HEK293 (cell line): ENCODE results near the gene EEF1A2.

Source experiments
- CTCF ChIA-PET: fragments of 350-600 bp; formaldehyde crosslinking; extraction: SDS; loops from one replicate; lab custom pipeline; 2021; ENCODE audit warnings: antibody characterized with exemption; lab: Yijun Ruan, JAX
- POLR2A ChIA-PET: fragments of 300-600 bp; formaldehyde crosslinking; extraction: SDS; loops from one replicate; lab custom pipeline; 2020; ENCODE audit warnings: antibody characterized with exemption, inconsistent platforms; lab: Yijun Ruan, JAX
- H3K27ac ChIP-seq: fragments of 200-500 bp; sonication (Bioruptor generic); 2 replicates; pipeline ENCODE4 v1.5.1; 2014; ENCODE audit warnings: low read depth, low read length, control low read depth, inconsistent platforms; ENCODE audit errors: extremely low read depth
- H3K36me3 ChIP-seq, 2 experiments: fragments of 200-500 bp in 1 of 2; sonication (Bioruptor generic) in 1 of 2; 1 replicate in 1 of 2; 2 replicates in 1 of 2; pipeline ENCODE4 v1.5.1; 2014 to 2017; ENCODE audit warnings: inconsistent platforms in 2 of 2, low read length in 2 of 2; ENCODE audit not compliant: control insufficient read depth in 2 of 2, insufficient read depth in 1 of 2
- H3K4me1 ChIP-seq: fragments of 200-500 bp; sonication (Bioruptor generic); 2 replicates; pipeline ENCODE4 v1.5.1; 2014; ENCODE audit warnings: mild to moderate bottlenecking, low read length, inconsistent platforms; ENCODE audit not compliant: control insufficient read depth, insufficient read depth
- H3K4me3 ChIP-seq: 2 replicates; pipeline ENCODE4 v1.5.1; 2011; ENCODE audit warnings: low read depth, mild to moderate bottlenecking, control low read depth, low read length, moderate library complexity
- H3K9me3 ChIP-seq: fragments of 200-500 bp; sonication (Bioruptor generic); 2 replicates; pipeline ENCODE4 v1.5.1; 2014; ENCODE audit warnings: low read depth, low read length, inconsistent platforms; ENCODE audit not compliant: control insufficient read depth, insufficient read depth
- HOXC10 ChIP-seq: sonication (generic); formaldehyde crosslinking; IDR thresholded peaks from 2 replicates; pipeline ENCODE4 v1.8.1; 2023; ENCODE audit warnings: mild to moderate bottlenecking, missing genetic modification reagents
- MZF1 ChIP-seq: fragments of 450-650 bp; formaldehyde crosslinking; IDR thresholded peaks from 2 replicates; pipeline ENCODE4 v1.5.1; 2017; ENCODE audit warnings: missing biosample characterization, missing genetic modification characterization, borderline replicate concordance
- SCRT2 ChIP-seq: fragments of 450-650 bp; formaldehyde crosslinking; IDR thresholded peaks from 2 replicates; pipeline ENCODE4 v1.5.1; 2016; ENCODE audit warnings: missing biosample characterization, missing genetic modification characterization
- ZBTB49 ChIP-seq: fragments of 450-650 bp; formaldehyde crosslinking; IDR thresholded peaks from 2 replicates; pipeline ENCODE4 v1.5.1; 2016; ENCODE audit warnings: missing biosample characterization, missing genetic modification characterization, low read depth
- ZNF16 ChIP-seq: fragments of 450-650 bp; formaldehyde crosslinking; IDR thresholded peaks from 2 replicates; pipeline ENCODE4 v1.5.1; 2016; ENCODE audit warnings: low read depth, missing biosample characterization, missing genetic modification characterization
- ZNF202 ChIP-seq: fragments of 450-650 bp; formaldehyde crosslinking; IDR thresholded peaks from 2 replicates; pipeline ENCODE4 v1.5.1; 2016; ENCODE audit warnings: missing biosample characterization, missing genetic modification characterization, borderline replicate concordance
- ZNF221 ChIP-seq: fragments of 450-650 bp; formaldehyde crosslinking; IDR thresholded peaks from 2 replicates; pipeline ENCODE4 v1.5.1; 2017; ENCODE audit warnings: missing biosample characterization, missing genetic modification characterization, borderline replicate concordance
- ZNF280D ChIP-seq: fragments of 450-650 bp; formaldehyde crosslinking; IDR thresholded peaks from 2 replicates; pipeline ENCODE4 v1.5.1; 2016; ENCODE audit warnings: missing biosample characterization, missing genetic modification characterization
- ZNF423 ChIP-seq: fragments of 450-650 bp; formaldehyde crosslinking; IDR thresholded peaks from 2 replicates; pipeline ENCODE4 v1.5.1; 2016; ENCODE audit warnings: missing biosample characterization, missing genetic modification characterization
- ZNF426 ChIP-seq: fragments of 450-650 bp; formaldehyde crosslinking; IDR thresholded peaks from 2 replicates; pipeline ENCODE4 v1.5.1; 2017; ENCODE audit warnings: missing biosample characterization, missing genetic modification characterization, mild to moderate bottlenecking, inconsistent platforms, moderate library complexity
- ZNF513 ChIP-seq: fragments of 450-650 bp; IDR thresholded peaks from 2 replicates; pipeline ENCODE4 v1.5.1; 2018; ENCODE audit warnings: missing biosample characterization, missing genetic modification characterization
- ZNF544 ChIP-seq: fragments of 450-650 bp; formaldehyde crosslinking; IDR thresholded peaks from 2 replicates; pipeline ENCODE4 v1.5.0; 2017; ENCODE audit warnings: missing biosample characterization, missing genetic modification characterization
- ZNF555 ChIP-seq: fragments of 450-650 bp; formaldehyde crosslinking; conservative IDR thresholded peaks from 2 replicates; pipeline ENCODE4 v1.5.1; 2017; ENCODE audit warnings: missing biosample characterization, mild to moderate bottlenecking, missing genetic modification characterization, inconsistent platforms
- ZNF558 ChIP-seq: fragments of 450-650 bp; formaldehyde crosslinking; IDR thresholded peaks from 2 replicates; pipeline ENCODE4 v1.5.1; 2016; ENCODE audit warnings: missing biosample characterization, missing genetic modification characterization
- ZNF701 ChIP-seq: fragments of 450-650 bp; formaldehyde crosslinking; IDR thresholded peaks from 2 replicates; pipeline ENCODE4 v1.5.1; 2016; ENCODE audit warnings: missing biosample characterization, missing genetic modification characterization
- ZNF768 ChIP-seq: fragments of 450-650 bp; formaldehyde crosslinking; IDR thresholded peaks from 2 replicates; pipeline ENCODE4 v1.5.1; 2018; ENCODE audit warnings: missing biosample characterization, mild to moderate bottlenecking, missing genetic modification characterization
- ZNF776 ChIP-seq: fragments of 450-650 bp; formaldehyde crosslinking; IDR thresholded peaks from 2 replicates; pipeline ENCODE4 v1.5.0; 2017; ENCODE audit warnings: missing biosample characterization, missing genetic modification characterization, borderline replicate concordance
- ZNF830 ChIP-seq: fragments of 450-650 bp; IDR thresholded peaks from 2 replicates; pipeline ENCODE4 v1.5.0; 2018; ENCODE audit warnings: missing biosample characterization, missing genetic modification characterization, low read depth, mild to moderate bottlenecking, moderate library complexity
- ZSCAN23 ChIP-seq: fragments of 450-650 bp; formaldehyde crosslinking; IDR thresholded peaks from 2 replicates; pipeline ENCODE4 v1.5.1; 2016; ENCODE audit warnings: missing biosample characterization, missing genetic modification characterization

Gene EEF1A2

DNA sequence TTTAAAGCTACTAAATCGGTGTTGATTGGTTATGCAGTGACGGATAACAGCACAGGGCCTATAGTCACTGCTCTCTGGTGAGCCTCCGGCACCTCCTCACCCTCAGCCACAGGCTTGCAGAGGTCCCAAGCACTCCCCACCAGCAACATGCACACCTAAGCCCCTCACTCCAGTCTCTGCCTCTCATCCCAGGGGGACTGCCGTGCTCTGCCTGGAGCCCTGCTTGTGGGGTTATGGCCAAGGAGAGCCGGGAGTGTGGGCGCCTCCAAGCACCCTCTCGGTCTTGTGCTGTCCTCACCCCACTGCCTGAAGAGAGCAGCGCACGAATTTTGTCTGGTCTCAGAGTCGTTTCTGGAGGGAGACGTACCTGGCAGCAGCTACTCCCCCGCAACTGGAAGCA lies 6.8 kb upstream of the EEF1A2 start:
- Histone ChIP-seq H3K4me1 (no peaks in the 10 kb centered on the region), H3K4me3 (no peak overlapping the region), H3K36me3 (no peaks in the 10 kb centered on the region), H3K9me3 (no peaks in the 10 kb centered on the region), H3K27ac (no peak overlapping the region)
- ChIA-PET CTCF (no interaction called here), POLR2A (no interaction called here)
- TF ChIP-seq ZNF555 (tag by site-specific recombination) (no peak), ZNF544 (tag by site-specific recombination) (no peak), ZSCAN23 (tag by site-specific recombination) (no peak), ZNF202 (tag by site-specific recombination) (no peak), ZNF280D (tag by site-specific recombination) (no peak), ZNF768 (no peak), ZBTB49 (no peak), ZNF221 (tag by site-specific recombination) (no peak), SCRT2 (tag by site-specific recombination) (no peak), ZNF830 (tag by site-specific recombination) (no peak), ZNF776 (tag by site-specific recombination) (no peak), MZF1 (no peak), ZNF701 (tag by site-specific recombination) (no peak)

GRCh38 chr20:63505281-63505680 lies 6.4 kb upstream of the EEF1A2 start:
- Histone ChIP-seq H3K27ac (no peak overlapping the region), H3K4me1 (no peaks in the 10 kb centered on the region), H3K9me3 (no peaks in the 10 kb centered on the region), H3K4me3 (no peak overlapping the region), H3K36me3 (no peaks in the 10 kb centered on the region)
- no peak for TF ChIP-seq ZNF555 (tag by site-specific recombination)
- no peak for TF ChIP-seq HOXC10 (CRISPR knock-in tag)
- no peak for TF ChIP-seq ZNF513 (tag by site-specific recombination)
- no peak for TF ChIP-seq ZNF16 (tag by site-specific recombination)
- TF ChIP-seq ZNF558 (tag by site-specific recombination), result no peak
- no peak for TF ChIP-seq ZNF423 (tag by site-specific recombination)
- no peak for TF ChIP-seq ZNF426 (tag by site-specific recombination)
- TF ChIP-seq SCRT2 (tag by site-specific recombination), result no peak
- ChIA-PET CTCF (no interaction called here), POLR2A (no interaction called here)
